ENCODE results near the gene MOB3A. TPM values are rescaled to one million over a fixed set of nuclear protein-coding genes. Genes with fewer than 3 reads are reported as not detected.

Gene MOB3A
- total RNA-seq, 1 experiment from 2014 or later, result 11.7 TPM

GRCh38 chr19:2039089-2039958, 56.8 kb downstream of the MOB3A start:
- Mint-ChIP-seq H3K4me3 (ENCODE audit: unreplicated experiment) (no peak overlapping the region), H3K36me3 (ENCODE audit: insufficient read depth, unreplicated experiment) (peaks cover 50% of the 10 kb centered on the region), H3K27ac (ENCODE audit: unreplicated experiment) (no peak overlapping the region), H3K27me3 (ENCODE audit: insufficient read depth, unreplicated experiment) (no peaks in the 10 kb centered on the region), H3K4me1 (ENCODE audit: low read depth, unreplicated experiment) (no peaks in the 10 kb centered on the region), H3K9me3 (ENCODE audit: unreplicated experiment) (no peaks in the 10 kb centered on the region)
- Histone ChIP-seq H3K4me1 (peaks cover 4% of the 10 kb centered on the region; the same call in 1 of the 2 replicates), H3K4me3 (ENCODE audit: low read depth, low read length) (no peak overlapping the region), H3K9me3 (peaks cover 9% of the 10 kb centered on the region), H3K27me3 (replicated peaks; ENCODE audit: control insufficient read depth, insufficient read depth, low read length) (no peaks in the 10 kb centered on the region), H3K36me3 (ENCODE audit: control insufficient read depth, insufficient read depth, low read length) (peaks cover 1% of the 10 kb centered on the region; the same call in 1 of the 2 replicates)
- TF ChIP-seq CTCF (IDR thresholded peaks at IDR 0.05; ENCODE audit: insufficient read depth in 1 of 2, low read depth in 1 of 2, low read length in 1 of 2, severe bottlenecking in 1 of 2, unreplicated experiment in 1 of 2), result no peak
- intact Hi-C loops (cut with micrococcal nuclease; ENCODE audit: unreplicated experiment), result no loop called here
- no TSS peak for BruUV-seq (replicated peaks)
- no peak for DNase-seq
- POLR2A ChIA-PET, result interaction anchor here (0.5 kb wide), 1 partner anchor 35 kb away, joined by 5 read pairs; no protein-coding TSS in a partner anchor
- CTCF ChIA-PET, result no interaction called here

DNA sequence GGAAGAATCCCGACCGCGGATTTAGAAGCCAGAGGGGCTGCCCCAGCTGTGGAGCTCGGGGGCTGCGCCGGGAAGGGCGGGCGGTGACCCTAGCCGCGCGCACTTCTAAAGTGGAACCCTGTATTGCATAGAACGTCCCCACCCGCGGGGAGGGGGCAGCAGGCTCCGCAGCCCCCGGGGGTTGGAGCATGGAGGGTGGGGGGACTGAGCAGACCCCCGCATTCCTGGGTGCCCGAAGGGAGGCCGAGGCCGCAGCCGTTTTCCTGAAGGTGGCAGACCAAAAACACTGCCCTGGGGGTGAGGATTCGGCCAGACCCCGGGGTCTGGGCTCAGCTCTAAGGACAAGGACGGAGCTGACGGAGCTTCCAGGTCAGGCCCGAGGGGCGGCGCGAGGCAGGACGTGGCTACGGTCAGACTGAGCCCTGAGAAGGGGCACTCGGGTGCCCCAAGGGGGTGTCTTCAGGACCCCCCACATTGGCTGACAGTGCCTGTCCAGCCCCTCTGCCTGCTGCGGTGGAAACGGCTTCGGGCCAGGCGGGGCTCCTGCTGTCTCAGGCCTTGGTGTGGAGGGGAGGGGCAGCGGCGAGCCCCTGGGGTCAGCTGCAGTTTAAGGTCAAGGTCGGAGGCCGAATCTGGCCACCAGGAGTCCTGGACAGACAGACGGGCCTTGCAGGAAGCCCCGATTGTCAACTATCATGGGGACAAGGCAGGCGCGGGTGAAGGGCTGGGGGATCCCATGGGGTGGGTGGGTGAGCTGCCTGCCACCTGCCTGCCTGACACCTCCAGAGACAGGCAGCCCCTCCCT, 57.6 kb downstream of the MOB3A start:
- no peaks in the 10 kb centered on the region; the same call in 1 of the 2 replicates for H3K36me3 ChIP-seq (ENCODE audit: control insufficient read depth, insufficient read depth, low read length)
- DNase-seq, result peak in 1 of 2 experiments; percentile 41

More for the DNA sequence above, 57.6 kb downstream of the MOB3A start:
- BruUV-seq (replicated peaks), result no TSS peak
- H3K27me3 ChIP-seq (replicated peaks; ENCODE audit: control insufficient read depth, insufficient read depth, low read length), result no peaks in the 10 kb centered on the region
- H3K4me3 Mint-ChIP-seq (ENCODE audit: unreplicated experiment), result no peak overlapping the region
- H3K9me3 Mint-ChIP-seq (ENCODE audit: unreplicated experiment), result no peaks in the 10 kb centered on the region
- H3K27me3 Mint-ChIP-seq (ENCODE audit: insufficient read depth, unreplicated experiment), result no peaks in the 10 kb centered on the region
- TF ChIP-seq CTCF (IDR thresholded peaks at IDR 0.05; ENCODE audit: insufficient read depth in 1 of 2, low read depth in 1 of 2, low read length in 1 of 2, severe bottlenecking in 1 of 2, unreplicated experiment in 1 of 2), result no peak
- intact Hi-C loops (cut with micrococcal nuclease; ENCODE audit: unreplicated experiment), result no loop called here
- no peaks in the 10 kb centered on the region for H3K4me1 Mint-ChIP-seq (ENCODE audit: low read depth, unreplicated experiment)
- ChIA-PET CTCF (no interaction called here), POLR2A (interaction anchor here (0.5 to 0.6 kb wide), 2 partner anchors 14 to 34 kb away, joined by 5 read pairs; no protein-coding TSS in a partner anchor)
- H3K4me1 ChIP-seq, result peaks cover 4% of the 10 kb centered on the region; the same call in 1 of the 2 replicates
- no peak overlapping the region for H3K27ac Mint-ChIP-seq (ENCODE audit: unreplicated experiment)
- H3K9me3 ChIP-seq, result peaks cover 9% of the 10 kb centered on the region
- H3K4me3 ChIP-seq (ENCODE audit: low read depth, low read length), result no peak overlapping the region
- peaks cover 41% of the 10 kb centered on the region for H3K36me3 Mint-ChIP-seq (ENCODE audit: insufficient read depth, unreplicated experiment)

Data from Caco-2 (cell line).